Measurements from ENCODE around the gene G0S2.

Gene G0S2

GRCh38 chr1:209721323-209721722 is 46.1 kb downstream of the G0S2 start:
- DNase-seq = no peak

GRCh38 chr1:209723265-209723664 is 48.1 kb downstream of the G0S2 start:
- DNase-seq = no peak

- DNase-seq = no peak
Observed at GRCh38 chr1:209723756-209724693, 48.8 kb downstream of the G0S2 start.
